ENCODE data around the gene SLC12A5. TPM values are rescaled to one million over a fixed set of nuclear protein-coding genes. Genes with fewer than 3 reads are reported as not detected.

The SLC12A5 gene
- polyA plus RNA-seq, 2 of the 4 experiments (the other 2 are of a cell fraction): 3.0 to 10.8 TPM

GRCh38 chr20:46065691-46066090 lies 36.7 kb downstream of the SLC12A5 start:
- 95% methylated on average over 3 of the region's 3 CpGs for WGBS (ENCODE audit: missing lambda C conversion rate)
- no peak overlapping the region for H3K4me2 ChIP-seq
- no peaks in the 10 kb centered on the region for H3K4me1 ChIP-seq
- no peak overlapping the region for H3K4me3 ChIP-seq
- ChIA-PET CTCF (interaction anchor here (0.6 to 2.8 kb wide), 7 partner anchors 10 to 296 kb away, joined by 3 to 13 read pairs (median 4); no protein-coding TSS in a partner anchor), POLR2A (no interaction called here)
- TF ChIP-seq SREBF2 (IDR thresholded peaks at IDR 0.05): no peak
- TF ChIP-seq RARB (CRISPR knock-in tag; IDR thresholded peaks at IDR 0.05): no peak
- TF ChIP-seq RFX5 (IDR thresholded peaks at IDR 0.05): no peak
- TF ChIP-seq POLR2A (IDR thresholded peaks at IDR 0.05; ENCODE audit: low read length): no peak
- TF ChIP-seq REST (IDR thresholded peaks at IDR 0.05): no peak
- no peak for TF ChIP-seq BHLHE40 (IDR thresholded peaks at IDR 0.05; ENCODE audit: low read depth, low read length)
- TF ChIP-seq POLR2AphosphoS2 (conservative IDR thresholded peaks at IDR 0.05; ENCODE audit: low read length): no peak
- TF ChIP-seq ZFP36 (IDR thresholded peaks at IDR 0.05; ENCODE audit: borderline replicate concordance, partially characterized antibody): no peak
- no peak for TF ChIP-seq EHMT2 (IDR thresholded peaks at IDR 0.05; ENCODE audit: low read depth)
- no peaks in the 10 kb centered on the region for H3K9me3 ChIP-seq
- DNase-seq (ENCODE audit: low read depth in 1 of 2, low spot score in 1 of 2) (no peak), ATAC-seq (no peak), FAIRE-seq (no peak)
- H3K27ac ChIP-seq: no peak overlapping the region

GRCh38 chr20:46070215-46070900 lies 41.3 kb downstream of the SLC12A5 start:
- Histone ChIP-seq H3K9me3 (no peaks in the 10 kb centered on the region), H3K4me1 (no peaks in the 10 kb centered on the region), H3K27ac (no peak overlapping the region), H3K4me3 (no peak overlapping the region), H3K4me2 (no peak overlapping the region)
- CTCF ChIA-PET: interaction anchor here (1.3 kb wide), 1 partner anchor 56 kb away, joined by 3 read pairs; no protein-coding TSS in a partner anchor
- POLR2A ChIA-PET: no interaction called here
- TF ChIP-seq KDM5A (IDR thresholded peaks at IDR 0.05) (no peak), MAFK (IDR thresholded peaks at IDR 0.05; ENCODE audit: partially characterized antibody) (peak; percentile 16)
- 93% methylated on average over 20 of the region's 20 CpGs for WGBS (ENCODE audit: missing lambda C conversion rate)
- ATAC-seq (peak in 1 of 2 experiments; percentile 36; a peak in 1 of 6 replicates), DNase-seq (ENCODE audit: low read depth in 1 of 2, low spot score in 1 of 2) (no peak), FAIRE-seq (no peak)

- no peak overlapping the region for H3K4me2 ChIP-seq
- no peaks in the 10 kb centered on the region for H3K4me1 ChIP-seq
- ChIA-PET CTCF (interaction anchor here (0.9 kb wide), 1 partner anchor 14 kb away, joined by 3 read pairs; no protein-coding TSS in a partner anchor), POLR2A (no interaction called here)
- 84% methylated on average over 3 of the region's 3 CpGs for WGBS (ENCODE audit: missing lambda C conversion rate)
- TF ChIP-seq CBX8 (IDR thresholded peaks at IDR 0.05): no peak
- no peak for TF ChIP-seq BHLHE40 (IDR thresholded peaks at IDR 0.05; ENCODE audit: low read depth, low read length)
- TF ChIP-seq CTCF (IDR thresholded peaks at IDR 0.05): no peak
- TF ChIP-seq KDM1A (IDR thresholded peaks at IDR 0.05; ENCODE audit: low read depth): no peak
- no peak for TF ChIP-seq CEBPB (IDR thresholded peaks at IDR 0.05)
- no peak for TF ChIP-seq FOXS1 (CRISPR knock-in tag; IDR thresholded peaks at IDR 0.05)
- no peak for TF ChIP-seq CHD2 (IDR thresholded peaks at IDR 0.05; ENCODE audit: low read length, partially characterized antibody)
- no peak overlapping the region for H3K27ac ChIP-seq
- peak in 1 of 2 experiments; percentile 28; a peak in 2 of 6 replicates for ATAC-seq
- H3K4me3 ChIP-seq: no peak overlapping the region
- no peak for DNase-seq (ENCODE audit: low read depth in 1 of 2, low spot score in 1 of 2)
- H3K9me3 ChIP-seq: no peaks in the 10 kb centered on the region
- no peak for FAIRE-seq
These were observed 42.6 kb downstream of the SLC12A5 start for GRCh38 chr20:46071573-46071972.
